NCI-H187 treated with DMSO at 0.1 percent for 48 hours (cell line): ENCODE measurements around the gene CUL5.
A peak's percentile ranks its signal among the peaks of the same experiment; 100 is the strongest.
"Not testable (repeated sequence)": the region's sequence is repeated elsewhere in the genome, so short reads cannot be mapped to it uniquely, and the experiment has no call there.

Experiments used
- DNase-seq: peaks from one replicate; lab custom pipeline; 2025; lab: John Stamatoyannopoulos, UW

The CUL5 gene

DNA sequence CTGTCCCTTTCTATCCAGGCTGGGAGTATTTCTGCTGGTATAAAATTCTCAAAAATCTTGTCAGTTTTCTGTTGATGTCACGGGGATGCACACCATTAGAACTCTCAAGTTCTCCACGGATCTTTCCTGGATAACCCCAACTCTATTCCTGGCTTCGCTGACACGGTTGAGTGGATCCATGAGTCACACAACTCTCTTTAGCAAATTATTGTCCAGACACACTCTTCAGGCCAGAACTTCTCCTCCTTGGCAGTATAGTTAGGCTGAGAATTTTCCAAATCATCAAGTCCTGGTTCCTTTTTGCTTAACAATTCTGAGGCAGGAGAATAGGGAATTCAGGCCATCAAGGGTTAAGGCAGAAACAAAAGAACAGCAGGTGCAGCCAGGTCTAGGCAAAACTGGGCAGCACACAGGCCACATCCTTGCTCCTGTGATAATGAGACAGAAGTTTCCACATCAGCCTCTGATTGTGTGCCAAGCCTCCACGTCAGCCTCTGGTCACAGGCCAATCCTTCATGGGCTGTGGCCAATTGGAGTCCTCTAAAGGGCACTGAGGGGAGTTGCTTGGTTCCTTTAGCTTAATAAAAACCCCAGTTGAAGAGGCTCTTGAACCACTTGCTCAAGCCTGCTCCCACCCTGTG lies 106.9 kb downstream of the CUL5 start:
- DNase-seq = peak; percentile 20

DNA sequence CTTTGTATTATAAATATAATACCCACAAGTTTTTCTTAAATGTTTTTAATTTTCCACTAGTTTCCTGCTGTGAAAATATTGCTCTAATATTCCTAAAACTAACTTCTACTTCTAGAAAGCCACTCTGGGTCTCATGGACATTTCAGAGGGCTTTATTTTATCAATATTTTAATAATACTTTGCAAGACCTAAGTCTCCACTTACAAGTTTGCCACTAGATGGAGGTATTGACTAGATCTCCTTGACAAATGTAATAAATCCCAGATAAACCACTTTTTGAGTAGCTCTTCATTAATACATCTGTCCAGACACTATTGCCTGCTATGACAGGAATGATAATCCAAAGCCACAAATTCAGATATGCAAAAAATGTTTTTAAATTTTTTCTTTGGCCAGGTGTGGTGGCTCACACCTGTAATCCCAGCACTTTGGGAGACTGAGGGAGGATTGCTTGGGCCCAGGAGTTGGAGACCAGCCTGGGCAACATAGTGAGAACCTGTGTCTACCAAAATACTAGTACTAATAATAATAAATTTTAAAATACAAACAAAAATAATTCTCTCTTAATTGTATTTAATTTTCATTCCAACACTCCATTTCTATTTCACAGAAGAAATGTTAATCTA lies 109.2 kb downstream of the CUL5 start:
- DNase-seq = no peak

DNA sequence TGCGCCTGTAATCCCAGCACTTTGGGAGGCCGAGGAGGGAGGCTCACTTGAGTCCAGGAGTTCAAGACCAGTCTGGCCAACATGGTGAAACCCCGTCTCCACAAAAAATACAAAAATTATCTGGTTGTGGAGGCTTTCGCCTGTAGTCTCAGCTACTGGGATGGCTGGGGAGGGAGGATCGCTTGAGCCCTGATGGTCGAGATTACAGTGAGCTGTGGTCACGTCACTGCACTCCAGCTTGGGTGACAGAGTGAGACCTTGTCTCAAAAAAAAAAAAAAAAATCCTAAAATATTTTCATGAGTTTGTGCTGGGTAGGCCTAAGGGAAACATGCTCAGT lies 112.2 kb downstream of the CUL5 start:
- DNase-seq = not testable (repeated sequence)

DNA sequence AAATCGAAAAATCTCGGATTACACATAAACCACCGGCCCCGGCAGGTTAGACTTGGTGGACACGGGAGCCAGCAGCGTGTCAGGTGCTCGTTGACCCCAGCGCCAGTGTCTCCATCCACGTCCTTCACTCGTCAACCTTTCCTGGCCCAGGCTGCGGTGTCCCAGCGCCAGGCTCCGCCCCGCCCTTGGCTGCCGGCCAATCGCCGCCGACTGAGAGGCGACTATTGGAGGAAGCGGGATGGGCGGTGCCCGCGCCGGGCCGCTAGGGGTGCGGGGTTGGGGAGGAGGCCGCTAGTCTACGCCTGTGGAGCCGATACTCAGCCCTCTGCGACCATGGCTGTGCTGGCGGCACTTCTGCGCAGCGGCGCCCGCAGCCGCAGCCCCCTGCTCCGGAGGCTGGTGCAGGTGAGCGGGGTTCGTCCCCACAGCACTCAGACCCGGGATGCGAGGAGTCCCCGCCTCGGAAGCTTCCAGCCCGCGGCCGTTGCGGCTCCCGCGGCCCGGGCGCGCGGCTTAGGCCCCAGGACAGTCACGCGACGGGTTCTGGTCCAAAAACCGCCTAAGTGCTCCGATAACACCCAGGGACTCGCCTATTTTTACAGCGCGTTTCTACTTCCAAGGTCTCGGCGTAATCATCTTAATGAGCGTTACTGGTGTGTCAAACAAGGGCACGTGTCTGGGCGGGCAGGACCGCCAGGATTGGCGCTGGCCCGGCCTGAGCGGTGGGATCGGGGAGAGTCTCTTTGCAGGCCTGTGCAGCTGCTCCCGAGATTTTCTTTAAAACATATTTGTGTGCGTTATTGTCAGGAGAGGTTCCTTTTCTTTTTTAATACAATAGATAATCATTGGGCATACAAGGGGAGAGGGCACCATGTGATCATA lies 112.8 kb downstream of the CUL5 start, which contains the start of gene ACAT1:
ACAT1 (plus strand) TSS at position 294 of the 882 bp plus-strand sequence; CDS start at position 334, 40 bp downstream.
- DNase-seq = peak; percentile 52

DNA sequence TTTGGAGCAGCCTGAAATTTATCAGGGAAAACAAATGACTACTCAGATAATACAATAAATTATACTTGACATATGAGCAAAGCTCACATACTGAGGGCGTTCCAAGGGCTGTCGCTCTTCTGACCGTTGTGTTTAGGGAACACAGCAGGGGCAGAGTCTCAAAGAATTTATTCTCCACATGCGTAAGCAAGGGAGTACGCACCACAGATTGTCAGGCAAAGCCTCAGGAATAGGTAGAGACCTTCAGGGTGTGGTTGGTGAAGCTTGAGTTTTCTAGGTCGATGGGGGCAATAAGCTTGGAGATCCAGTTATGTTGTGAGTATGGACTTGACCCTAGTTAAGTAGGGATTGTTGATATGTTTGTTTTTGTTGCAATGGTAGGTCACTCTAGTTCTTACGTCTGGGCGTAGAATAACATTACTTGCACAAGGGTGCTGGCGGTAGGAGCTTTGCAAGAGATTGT lies 113.5 kb downstream of the CUL5 start:
- DNase-seq = no peak

DNA sequence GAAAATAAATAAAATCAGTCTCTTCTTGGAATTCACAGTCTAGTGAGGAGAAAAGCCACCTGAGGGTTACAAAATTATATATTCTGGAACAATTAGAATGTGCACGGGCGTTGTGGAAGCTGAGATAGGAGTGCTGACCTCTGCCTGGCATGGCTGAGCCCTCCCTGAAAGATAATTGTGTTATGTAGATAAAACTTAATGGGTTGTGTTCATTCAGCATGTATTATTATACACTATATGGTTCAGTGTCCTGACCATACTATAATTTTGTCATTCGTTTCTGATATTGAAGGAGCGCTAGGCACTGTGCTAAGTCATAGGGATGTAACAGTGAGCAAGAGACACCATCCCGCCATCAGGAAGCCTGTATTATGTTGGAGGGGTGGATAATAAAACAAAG lies 116.4 kb downstream of the CUL5 start:
- no peak for DNase-seq

DNA sequence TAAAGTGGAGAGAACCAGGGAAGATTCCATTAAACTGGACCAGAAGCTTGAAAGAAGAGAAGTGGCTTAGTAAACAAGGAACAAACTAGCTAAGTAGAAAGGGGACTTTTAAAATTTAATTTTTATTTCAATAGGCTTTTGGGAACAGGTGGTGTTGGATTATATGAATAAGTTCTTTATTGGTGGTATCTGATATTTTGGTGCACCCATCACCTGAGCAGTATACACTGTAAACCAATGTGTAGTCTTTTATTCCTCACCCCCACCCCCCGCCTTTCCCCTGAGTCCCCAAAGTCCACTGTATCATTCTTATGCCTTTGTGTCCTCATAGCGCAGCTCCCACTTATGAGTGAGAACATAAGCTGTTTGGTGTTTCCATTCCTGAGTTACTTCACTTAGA lies 120.1 kb downstream of the CUL5 start:
- no peak for DNase-seq

DNA sequence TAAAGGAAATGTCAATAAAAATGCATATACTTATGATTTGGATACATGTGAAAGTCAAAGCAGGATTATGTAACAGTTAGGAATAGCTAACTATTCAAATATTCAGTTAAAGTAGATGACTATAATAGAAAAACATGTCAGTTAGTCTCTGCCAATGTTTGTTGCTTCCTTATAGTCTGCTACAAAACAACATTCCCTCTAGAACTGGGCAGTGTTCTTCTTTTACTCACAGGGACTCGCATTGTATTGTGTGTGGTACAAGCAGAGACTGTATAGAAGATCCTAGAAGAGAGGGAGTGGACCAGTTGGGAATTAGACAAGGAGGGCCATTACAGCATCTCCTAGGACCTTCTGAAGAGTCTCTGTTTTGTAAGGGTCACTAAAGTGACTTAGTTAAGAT lies 123.3 kb downstream of the CUL5 start:
- DNase-seq = no peak

DNA sequence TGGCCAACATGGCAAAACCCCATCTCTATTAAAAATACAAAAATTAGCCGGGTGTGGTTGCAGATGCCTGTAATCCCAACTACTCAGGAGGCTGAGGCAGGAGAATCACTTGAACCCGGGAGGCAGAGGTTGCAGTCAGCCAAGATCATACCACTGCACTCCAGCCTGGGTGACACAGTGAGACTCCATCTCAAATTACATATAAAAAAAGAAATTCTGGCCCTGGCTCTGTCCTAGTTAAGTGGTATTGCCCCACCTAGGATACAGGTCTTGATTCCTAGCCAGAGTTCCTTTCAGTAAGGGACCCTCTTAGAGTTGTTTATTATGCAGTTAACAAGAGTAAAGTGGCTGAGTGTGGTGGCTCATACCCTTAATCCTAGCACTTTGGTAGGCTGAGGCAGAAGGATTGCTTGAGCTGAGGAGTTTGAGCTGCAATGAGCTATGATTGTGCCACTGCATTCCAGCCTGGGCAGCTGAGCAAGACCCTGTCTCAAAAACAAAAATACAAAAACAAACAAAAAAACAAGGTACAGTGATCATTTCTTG lies 124.4 kb downstream of the CUL5 start:
- DNase-seq = not testable (repeated sequence)

DNA sequence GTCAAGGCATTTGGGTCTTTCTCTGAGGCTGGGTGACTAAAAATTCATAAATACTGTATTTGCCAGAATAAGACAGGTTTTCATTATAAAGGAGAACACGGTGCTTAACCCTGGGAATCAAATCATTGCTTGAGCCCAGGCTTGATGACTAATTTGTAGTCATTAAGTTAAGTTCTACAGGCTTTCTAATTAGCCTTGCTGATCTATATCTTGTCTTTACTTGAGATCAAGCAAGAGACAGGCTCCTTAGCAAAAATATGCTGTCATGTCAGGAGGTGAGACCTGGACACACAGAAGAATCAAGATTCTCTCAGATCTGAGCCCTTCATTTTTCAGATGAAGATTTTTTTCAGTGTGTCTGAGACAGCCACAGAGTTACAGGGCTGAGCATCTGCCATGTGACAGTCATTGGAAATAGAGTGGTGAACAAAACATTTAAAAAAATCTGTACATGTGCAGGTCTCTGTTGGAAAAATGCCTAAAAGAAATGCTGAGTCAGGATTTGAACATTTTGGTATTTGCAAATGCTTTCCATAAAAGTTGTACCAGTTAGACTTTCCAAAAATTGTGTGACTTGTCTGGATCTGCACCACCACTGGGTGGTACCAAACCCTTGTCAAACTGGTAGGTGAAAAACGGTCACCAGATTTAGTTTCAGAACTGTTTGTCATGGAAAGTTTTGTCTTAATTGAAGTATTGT lies 127.3 kb downstream of the CUL5 start:
- DNase-seq = no peak

DNA sequence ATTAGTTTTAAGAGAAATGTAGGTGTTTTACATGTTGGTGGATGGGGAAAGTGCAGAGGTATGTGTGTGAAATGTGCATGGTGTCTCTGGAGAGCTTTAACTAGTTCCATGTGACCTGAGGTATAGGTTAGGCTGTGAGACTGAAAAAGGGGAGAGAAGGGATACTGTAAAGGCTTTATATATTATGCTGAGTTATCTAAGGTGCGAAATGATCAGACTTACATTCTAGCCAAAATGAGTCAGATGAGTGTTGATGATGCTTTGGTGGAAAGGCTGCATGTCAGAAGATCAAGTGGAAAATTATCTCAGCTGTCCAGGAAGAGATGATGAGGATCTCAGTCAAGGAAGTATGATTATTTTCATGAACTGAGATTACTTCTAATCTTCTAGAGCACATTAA lies 128.5 kb downstream of the CUL5 start:
- DNase-seq = no peak

DNA sequence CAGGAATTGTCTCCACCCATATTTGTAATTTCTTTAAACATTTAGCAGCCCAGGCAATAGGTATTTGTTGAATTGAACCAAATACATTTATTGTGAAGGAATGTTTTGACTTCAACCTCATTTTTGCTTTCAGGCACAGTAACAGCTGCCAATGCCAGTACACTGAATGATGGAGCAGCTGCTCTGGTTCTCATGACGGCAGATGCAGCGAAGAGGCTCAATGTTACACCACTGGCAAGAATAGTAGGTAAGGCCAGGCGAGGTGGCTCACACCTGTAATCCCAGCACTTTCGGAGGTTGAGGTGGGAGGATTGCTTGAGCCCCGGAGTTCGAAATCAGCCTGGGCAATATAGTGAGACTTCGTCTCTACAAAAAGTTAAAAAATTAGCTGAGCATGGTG lies 133.6 kb downstream of the CUL5 start:
- no peak for DNase-seq

DNA sequence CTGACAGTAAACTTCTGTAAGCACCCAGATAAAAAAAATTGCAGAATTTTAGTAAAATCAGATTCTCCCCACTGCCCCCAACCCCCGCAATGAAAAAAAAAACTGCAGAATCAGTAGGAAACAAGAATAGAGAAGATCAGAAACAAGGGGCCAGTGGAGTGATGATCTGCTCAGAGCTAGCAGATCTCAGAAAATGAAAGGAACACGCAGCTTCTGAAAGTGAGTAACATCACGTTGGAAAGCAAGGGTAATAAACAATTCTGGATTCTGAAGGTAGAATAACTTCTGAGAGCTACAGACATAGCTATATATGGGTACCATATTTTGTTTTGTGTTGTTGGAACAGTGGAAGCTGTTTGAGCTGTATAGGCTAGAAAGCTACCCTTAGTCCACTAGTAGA lies 135.9 kb downstream of the CUL5 start:
- DNase-seq = no peak

DNA sequence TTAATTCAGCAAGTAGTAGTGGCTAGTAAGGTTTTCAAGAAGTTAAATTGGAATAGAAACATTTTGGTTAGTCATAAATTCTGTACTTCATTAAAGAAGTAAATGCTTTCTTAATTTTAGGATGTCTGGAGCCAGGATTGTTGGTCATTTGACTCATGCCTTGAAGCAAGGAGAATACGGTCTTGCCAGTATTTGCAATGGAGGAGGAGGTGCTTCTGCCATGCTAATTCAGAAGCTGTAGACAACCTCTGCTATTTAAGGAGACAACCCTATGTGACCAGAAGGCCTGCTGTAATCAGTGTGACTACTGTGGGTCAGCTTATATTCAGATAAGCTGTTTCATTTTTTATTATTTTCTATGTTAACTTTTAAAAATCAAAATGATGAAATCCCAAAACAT lies 138.5 kb downstream of the CUL5 start:
- no peak for DNase-seq

DNA sequence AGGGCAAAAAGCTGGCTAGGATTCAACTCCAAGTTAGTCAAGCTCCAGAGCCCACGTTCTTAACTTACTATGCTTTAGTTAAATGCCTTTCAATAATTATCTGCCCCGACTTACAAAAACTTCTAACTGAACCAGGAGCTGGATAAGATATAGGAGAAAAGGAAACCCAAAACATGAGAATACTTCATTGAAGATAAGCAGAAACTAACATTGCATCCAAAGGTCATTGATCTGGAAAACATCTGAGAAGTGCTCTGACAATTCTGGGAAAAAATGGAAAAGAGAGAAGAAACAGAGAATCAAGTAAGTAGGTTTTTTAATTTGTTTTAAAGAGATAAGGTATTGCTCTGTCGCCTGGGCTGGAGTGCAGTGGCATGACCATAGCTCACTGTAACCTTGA lies 139.9 kb downstream of the CUL5 start:
- DNase-seq = no peak

DNA sequence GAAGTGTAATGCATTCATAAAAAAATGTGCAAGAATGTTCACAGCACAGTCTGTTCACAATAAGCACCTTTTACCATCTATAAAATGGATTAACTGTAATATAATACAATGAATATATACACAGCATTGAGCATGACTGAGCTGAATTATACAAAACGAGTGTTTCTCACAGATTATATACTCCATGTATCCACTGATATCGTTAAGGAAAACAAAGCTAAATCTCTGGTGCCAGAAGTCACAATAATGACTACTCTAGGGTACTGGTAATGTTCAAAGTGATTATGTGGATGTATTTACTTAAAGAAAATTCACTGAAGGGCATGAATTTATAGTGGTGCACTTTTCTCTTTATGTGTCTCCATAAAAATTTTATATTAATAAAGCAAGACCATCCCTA lies 145.9 kb downstream of the CUL5 start:
- DNase-seq = no peak
